ENCODE data around the gene ERC1. TPM values are rescaled to one million over a fixed set of nuclear protein-coding genes. Genes with fewer than 3 reads are reported as not detected.

ERC1 gene
- polyA plus RNA-seq, 4 donors = 35.3 to 43.4 (median 37.5) TPM

- no peak for DNase-seq (ENCODE audit: low read depth in 4 of 4, low spot score in 2 of 4)
Measured at GRCh38 chr12:1369938-1370500, 379.0 kb downstream of the ERC1 start.

GRCh38 chr12:1373901-1374735 is 383.1 kb downstream of the ERC1 start:
- no peak for DNase-seq (ENCODE audit: low read depth in 4 of 4, low spot score in 2 of 4)

- DNase-seq (ENCODE audit: low read depth in 4 of 4, low spot score in 2 of 4) = no peak
Measured at GRCh38 chr12:1375323-1375722, 384.3 kb downstream of the ERC1 start.

- no peak for DNase-seq (ENCODE audit: low read depth in 4 of 4, low spot score in 2 of 4)
Measured at GRCh38 chr12:1377117-1377516, 386.1 kb downstream of the ERC1 start.

GRCh38 chr12:1377681-1378080 is 386.7 kb downstream of the ERC1 start:
- DNase-seq (ENCODE audit: low read depth in 4 of 4, low spot score in 2 of 4) = no peak

GRCh38 chr12:1380171-1380851 is 389.3 kb downstream of the ERC1 start:
- DNase-seq (ENCODE audit: low read depth in 4 of 4, low spot score in 2 of 4) = no peak

GRCh38 chr12:1382151-1382550 is 391.1 kb downstream of the ERC1 start:
- DNase-seq (ENCODE audit: low read depth in 4 of 4, low spot score in 2 of 4) = no peak

GRCh38 chr12:1382826-1383225 is 391.8 kb downstream of the ERC1 start:
- no peak for DNase-seq (ENCODE audit: low read depth in 4 of 4, low spot score in 2 of 4)

GRCh38 chr12:1383758-1384157 is 392.7 kb downstream of the ERC1 start:
- DNase-seq (ENCODE audit: low read depth in 4 of 4, low spot score in 2 of 4) = no peak

- no peak for DNase-seq (ENCODE audit: low read depth in 4 of 4, low spot score in 2 of 4)
Measured at GRCh38 chr12:1384910-1385309, 393.9 kb downstream of the ERC1 start.

GRCh38 chr12:1391722-1392121 is 400.7 kb downstream of the ERC1 start:
- DNase-seq (ENCODE audit: low read depth in 4 of 4, low spot score in 2 of 4) = no peak

- DNase-seq (ENCODE audit: low read depth in 4 of 4, low spot score in 2 of 4) = no peak
Measured at GRCh38 chr12:1395421-1395955, 404.5 kb downstream of the ERC1 start.

- no peak for DNase-seq (ENCODE audit: low read depth in 4 of 4, low spot score in 2 of 4)
Measured at GRCh38 chr12:1398673-1399072, 407.6 kb downstream of the ERC1 start.

- no peak for DNase-seq (ENCODE audit: low read depth in 4 of 4, low spot score in 2 of 4)
Measured at GRCh38 chr12:1401891-1402290, 410.9 kb downstream of the ERC1 start.

- DNase-seq (ENCODE audit: low read depth in 4 of 4, low spot score in 2 of 4) = no peak
Measured at GRCh38 chr12:1403417-1403816, 412.4 kb downstream of the ERC1 start.

GRCh38 chr12:1405619-1406018 is 414.6 kb downstream of the ERC1 start:
- DNase-seq (ENCODE audit: low read depth in 4 of 4, low spot score in 2 of 4) = no peak

- DNase-seq (ENCODE audit: low read depth in 4 of 4, low spot score in 2 of 4) = no peak
Measured at GRCh38 chr12:1410794-1411193, 419.8 kb downstream of the ERC1 start.

GRCh38 chr12:1413930-1414329 is 422.9 kb downstream of the ERC1 start:
- DNase-seq (ENCODE audit: low read depth in 4 of 4, low spot score in 2 of 4) = no peak

GRCh38 chr12:1418144-1418543 is 427.1 kb downstream of the ERC1 start:
- DNase-seq (ENCODE audit: low read depth in 4 of 4, low spot score in 2 of 4) = no peak

GRCh38 chr12:1419849-1420371 is 428.9 kb downstream of the ERC1 start:
- DNase-seq (ENCODE audit: low read depth in 4 of 4, low spot score in 2 of 4) = no peak

Measured in left renal cortex interstitium (tissue), 4 donors.